GM12864 (cell line): Measurements from ENCODE around the gene WDR46.

ENCODE experiments used
- DNase-seq: peaks from one replicate; pipeline ENCODE4 v3.0.0-alpha.2; 2011; ENCODE audit warnings: low read depth
- H3K4me3 ChIP-seq: 2 replicates; pipeline ENCODE4 v1.5.1; 2011; ENCODE audit warnings: mild to moderate bottlenecking, low read depth, low read length, control low read depth
- CTCF ChIP-seq: IDR thresholded peaks from 2 replicates; pipeline ENCODE4 v1.5.1; 2011; ENCODE audit warnings: low read depth, mild to moderate bottlenecking, moderate library complexity, low read length, control low read depth, inconsistent platforms; ENCODE audit errors: missing control alignments

The WDR46 gene

GRCh38 chr6:33313709-33314514 lies 24.9 kb upstream of the WDR46 start, which contains the start of gene TAPBP:
TAPBP (minus strand) TSS chr6:33314078; CDS start chr6:33314041, 37 bp downstream.
- no peak for TF ChIP-seq CTCF
- peak within 1 kb of the TSS; percentile 69 for H3K4me3 ChIP-seq
- DNase-seq = peak; percentile 75

GRCh38 chr6:33313105-33313708 lies 24.2 kb upstream of the WDR46 start:
- no peak for TF ChIP-seq CTCF
- peak overlapping the region; percentile 69 for H3K4me3 ChIP-seq
- no peak for DNase-seq

GRCh38 chr6:33312361-33313104 lies 23.5 kb upstream of the WDR46 start:
- peak; percentile 80 for DNase-seq
- peak overlapping the region; percentile 69 for H3K4me3 ChIP-seq
- no peak for TF ChIP-seq CTCF

GRCh38 chr6:33306356-33306755 lies 17.3 kb upstream of the WDR46 start:
- no peak overlapping the region for H3K4me3 ChIP-seq
- DNase-seq = no peak
- TF ChIP-seq CTCF = no peak

- TF ChIP-seq CTCF = no peak
- no peak overlapping the region for H3K4me3 ChIP-seq
- no peak for DNase-seq
Observed at GRCh38 chr6:33305052-33305451, 16.0 kb upstream of the WDR46 start.

GRCh38 chr6:33304216-33304615 lies 15.2 kb upstream of the WDR46 start:
- DNase-seq = no peak
- no peak for TF ChIP-seq CTCF
- no peak overlapping the region for H3K4me3 ChIP-seq
